ENCODE results near the gene PRKCA. TPM values are rescaled to one million over a fixed set of nuclear protein-coding genes. Genes with fewer than 3 reads are reported as not detected.

Gene PRKCA
- total and polyA plus RNA-seq, 2 donors (not counting 3 experiments of a cell fraction or from before 2014, with no cell fraction given): 7.5 to 34.2 TPM

DNA sequence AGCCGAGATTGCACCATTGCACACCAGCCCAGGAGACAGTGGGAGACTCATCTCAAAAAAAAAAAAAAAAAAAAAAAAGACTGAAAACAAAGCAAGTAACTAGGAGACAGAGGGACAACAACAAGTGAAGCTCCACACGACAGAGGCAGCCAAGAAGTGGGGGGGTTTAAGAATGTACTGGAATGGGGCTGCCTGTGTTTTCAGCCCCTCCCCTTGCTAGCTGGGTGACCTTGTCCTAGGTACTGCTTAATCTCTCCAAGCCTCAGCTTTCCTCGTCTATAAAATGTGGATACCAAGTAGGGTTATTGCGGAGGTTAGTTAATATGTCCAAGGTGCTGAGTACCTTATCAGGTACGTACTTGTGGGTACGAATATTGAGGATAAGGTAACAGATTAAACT lies 368.7 kb downstream of the PRKCA start:
- Histone ChIP-seq H3K4me3 (replicated peaks in 1 of 3; ENCODE audit: insufficient read depth in 1 of 3, low read depth in 1 of 3, low read length in 3 of 3) (no peak overlapping the region), H3K4me1 (ENCODE audit: control insufficient read depth, extremely low read depth, insufficient read depth, low read length) (peaks cover 2% of the 10 kb centered on the region), H3K79me2 (ENCODE audit: control insufficient read depth, insufficient read depth, low read length) (no peaks in the 10 kb centered on the region), H2AFZ (ENCODE audit: low read depth, low read length) (no peak overlapping the region), H3K36me3 (ENCODE audit: control insufficient read depth in 2 of 2, extremely low read depth in 1 of 2, insufficient read depth in 2 of 2, low read length in 2 of 2) (no peaks in the 10 kb centered on the region), H3K27me3 (ENCODE audit: control insufficient read depth in 2 of 2, insufficient read depth in 2 of 2, low read length in 2 of 2) (no peaks in the 10 kb centered on the region), H3K9ac (replicated peaks; ENCODE audit: extremely low read depth, insufficient read depth, low read length) (no peak overlapping the region), H4K20me1 (replicated peaks; ENCODE audit: control insufficient read depth, extremely low read depth, insufficient read depth, low read length) (no peaks in the 10 kb centered on the region), H3K9me1 (replicated peaks; ENCODE audit: control insufficient read depth, extremely low read depth, insufficient read depth, low read length) (no peaks in the 10 kb centered on the region), H3K27ac (ENCODE audit: insufficient read depth, low read depth, low read length) (no peak overlapping the region), H3K4me2 (ENCODE audit: insufficient read depth, low read length) (no peak overlapping the region), H3K9me3 (replicated peaks; ENCODE audit: control insufficient read depth, insufficient read depth, low read length) (no peaks in the 10 kb centered on the region)
- dilution Hi-C loops (cut with MboI; ENCODE audit: extremely low pct_ligation_motif_present, low sequenced_read_pairs): no loop called here
- no peak for DNase-seq (ENCODE audit: low read depth, low spot score)
- BruUV-seq (replicated peaks): no TSS peak
- intact Hi-C loops (cut with micrococcal nuclease): loop anchor here (5.0 kb wide), 2 partner anchors 89 to 369 kb away; partner anchors contain the start of gene PRKCA
- ChIA-PET POLR2A (no interaction called here), CTCF (interaction anchor here (0.7 to 1.3 kb wide), 3 partner anchors 10 to 472 kb away, joined by 3 to 4 read pairs (median 3); no protein-coding TSS in a partner anchor)
- no peak for FAIRE-seq
- no peak for TF ChIP-seq MYC (IDR thresholded peaks at IDR 0.05; ENCODE audit: low read depth, low read length)
- TF ChIP-seq, protein P1, sequence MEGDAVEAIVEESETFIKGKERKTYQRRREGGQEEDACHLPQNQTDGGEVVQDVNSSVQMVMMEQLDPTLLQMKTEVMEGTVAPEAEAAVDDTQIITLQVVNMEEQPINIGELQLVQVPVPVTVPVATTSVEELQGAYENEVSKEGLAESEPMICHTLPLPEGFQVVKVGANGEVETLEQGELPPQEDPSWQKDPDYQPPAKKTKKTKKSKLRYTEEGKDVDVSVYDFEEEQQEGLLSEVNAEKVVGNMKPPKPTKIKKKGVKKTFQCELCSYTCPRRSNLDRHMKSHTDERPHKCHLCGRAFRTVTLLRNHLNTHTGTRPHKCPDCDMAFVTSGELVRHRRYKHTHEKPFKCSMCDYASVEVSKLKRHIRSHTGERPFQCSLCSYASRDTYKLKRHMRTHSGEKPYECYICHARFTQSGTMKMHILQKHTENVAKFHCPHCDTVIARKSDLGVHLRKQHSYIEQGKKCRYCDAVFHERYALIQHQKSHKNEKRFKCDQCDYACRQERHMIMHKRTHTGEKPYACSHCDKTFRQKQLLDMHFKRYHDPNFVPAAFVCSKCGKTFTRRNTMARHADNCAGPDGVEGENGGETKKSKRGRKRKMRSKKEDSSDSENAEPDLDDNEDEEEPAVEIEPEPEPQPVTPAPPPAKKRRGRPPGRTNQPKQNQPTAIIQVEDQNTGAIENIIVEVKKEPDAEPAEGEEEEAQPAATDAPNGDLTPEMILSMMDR (IDR thresholded peaks at IDR 0.05; ENCODE audit: extremely low read depth in 1 of 2, insufficient read depth in 1 of 2, low read depth in 1 of 2, low read length in 2 of 2): no peak
- TF ChIP-seq POLR2A (IDR thresholded peaks at IDR 0.05; ENCODE audit: low read depth, low read length): no peak
- TF ChIP-seq FOS (IDR thresholded peaks at IDR 0.05; ENCODE audit: borderline replicate concordance, insufficient read depth, low read length): no peak
- TF ChIP-seq POLR2AphosphoS5 (IDR thresholded peaks at IDR 0.05; ENCODE audit: insufficient read depth, low read depth, low read length): no peak

DNA sequence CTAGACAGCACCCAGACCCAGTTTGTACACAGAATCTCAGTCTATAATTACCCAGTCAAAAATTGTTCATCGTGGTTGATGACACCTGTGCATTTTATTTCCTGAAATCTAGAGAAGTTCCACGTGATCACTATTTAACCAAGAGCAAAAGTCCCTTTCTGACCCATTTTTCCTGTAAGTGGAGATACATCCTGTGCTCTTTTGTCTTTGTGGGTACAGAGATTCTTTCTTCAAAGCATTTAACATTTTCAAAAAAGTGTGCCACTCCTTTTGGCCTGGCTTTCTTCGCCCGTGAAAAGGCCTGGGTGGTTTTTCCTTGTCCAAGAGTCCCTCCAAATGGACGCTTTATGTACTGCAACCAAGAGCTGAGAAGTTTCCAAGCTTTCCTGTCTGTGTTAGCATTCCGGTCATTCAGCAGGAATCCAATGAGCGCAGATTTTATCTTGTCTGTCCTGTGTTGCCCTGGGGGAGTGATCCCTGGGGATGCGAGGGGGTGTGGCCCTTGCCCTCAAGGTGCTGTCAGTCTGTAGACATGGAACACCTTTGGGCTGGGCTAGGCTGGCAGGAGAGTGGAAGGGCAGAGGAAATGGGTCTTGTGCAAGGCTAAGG lies 371.4 kb downstream of the PRKCA start:
- Histone ChIP-seq H3K79me2 (ENCODE audit: control insufficient read depth, insufficient read depth, low read length) (no peaks in the 10 kb centered on the region), H3K9ac (replicated peaks; ENCODE audit: extremely low read depth, insufficient read depth, low read length) (no peak overlapping the region), H3K36me3 (ENCODE audit: control insufficient read depth in 2 of 2, extremely low read depth in 1 of 2, insufficient read depth in 2 of 2, low read length in 2 of 2) (no peaks in the 10 kb centered on the region), H3K9me3 (replicated peaks; ENCODE audit: control insufficient read depth, insufficient read depth, low read length) (no peaks in the 10 kb centered on the region), H3K27me3 (ENCODE audit: control insufficient read depth in 2 of 2, insufficient read depth in 2 of 2, low read length in 2 of 2) (no peaks in the 10 kb centered on the region), H3K4me3 (replicated peaks in 1 of 3; ENCODE audit: insufficient read depth in 1 of 3, low read depth in 1 of 3, low read length in 3 of 3) (no peak overlapping the region), H2AFZ (ENCODE audit: low read depth, low read length) (no peak overlapping the region), H3K4me1 (ENCODE audit: control insufficient read depth, extremely low read depth, insufficient read depth, low read length) (peaks cover 2% of the 10 kb centered on the region), H3K27ac (ENCODE audit: insufficient read depth, low read depth, low read length) (no peak overlapping the region), H3K9me1 (replicated peaks; ENCODE audit: control insufficient read depth, extremely low read depth, insufficient read depth, low read length) (no peaks in the 10 kb centered on the region), H4K20me1 (replicated peaks; ENCODE audit: control insufficient read depth, extremely low read depth, insufficient read depth, low read length) (no peaks in the 10 kb centered on the region), H3K4me2 (ENCODE audit: insufficient read depth, low read length) (no peak overlapping the region)
- peak; percentile 88 for FAIRE-seq
- dilution Hi-C loops (cut with MboI; ENCODE audit: extremely low pct_ligation_motif_present, low sequenced_read_pairs): no loop called here
- peak; percentile 68 for DNase-seq (ENCODE audit: low read depth, low spot score)
- BruUV-seq (replicated peaks): no TSS peak
- TF ChIP-seq POLR2A (IDR thresholded peaks at IDR 0.05; ENCODE audit: low read depth, low read length) (no peak), FOS (IDR thresholded peaks at IDR 0.05; ENCODE audit: borderline replicate concordance, insufficient read depth, low read length) (no peak), GATA2 (IDR thresholded peaks at IDR 0.05; ENCODE audit: insufficient read depth, insufficient read length, low read depth, low read length) (peak; percentile 50), POLR2AphosphoS5 (IDR thresholded peaks at IDR 0.05; ENCODE audit: insufficient read depth, low read depth, low read length) (no peak)
- TF ChIP-seq, protein P1 (IDR thresholded peaks at IDR 0.05; ENCODE audit: extremely low read depth in 1 of 2, insufficient read depth in 1 of 2, low read depth in 1 of 2, low read length in 2 of 2): peak; percentile 64 to 74
- ChIA-PET CTCF (interaction anchor here (0.5 to 3.0 kb wide), 65 partner anchors 10 to 1442 kb away, joined by 3 to 55 read pairs (median 4); partner anchors contain the start of gene PRKCA), POLR2A (no interaction called here)
- intact Hi-C loops (cut with micrococcal nuclease): loop anchor here (1.0 to 5.0 kb wide), 5 partner anchors 91 to 473 kb away; partner anchors contain the start of gene PRKCA

All from endothelial cell of umbilical vein (primary cell).